ENCODE measurements around the gene ZBTB34. TPM values are rescaled to one million over a fixed set of nuclear protein-coding genes. Genes with fewer than 3 reads are reported as not detected.
A peak's percentile ranks its signal among the peaks of the same experiment; 100 is the strongest.

ZBTB34 gene
- total RNA-seq, 2 donors from 2014 or later, result 4.5 to 10.8 TPM

DNA sequence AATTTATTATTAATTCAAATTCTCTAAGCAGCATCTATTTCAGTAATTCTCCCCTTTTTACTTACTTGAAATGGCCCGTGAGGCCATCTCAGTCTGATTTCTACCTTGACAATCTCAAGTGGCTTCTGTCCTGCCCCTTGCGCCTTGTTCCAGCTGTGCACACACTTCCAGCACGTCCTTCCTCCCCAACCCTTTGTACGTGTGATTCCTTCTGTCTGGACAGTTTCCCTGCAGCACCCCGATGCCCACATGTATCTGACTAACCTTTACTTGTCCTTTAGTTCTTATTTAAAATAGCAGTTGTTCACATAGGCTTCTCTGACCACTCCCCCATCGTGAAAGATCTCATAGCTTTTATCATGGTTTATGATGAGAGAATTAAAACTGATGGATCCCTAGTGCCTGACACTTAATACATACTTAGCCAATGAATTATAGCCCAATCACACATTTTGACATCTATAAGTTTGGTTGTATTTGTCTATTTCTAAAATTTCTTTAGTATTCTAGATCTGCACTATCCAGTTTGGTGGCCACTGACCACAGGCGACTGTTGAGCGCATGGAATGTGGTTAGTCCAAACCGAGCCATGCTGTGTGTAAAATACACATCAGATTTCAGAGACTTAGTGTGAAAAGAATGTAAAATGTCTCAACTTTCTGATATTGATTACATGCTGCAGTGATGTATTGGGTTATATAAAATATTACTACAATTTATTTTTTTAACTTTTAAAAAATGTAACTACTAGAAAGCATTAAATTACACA is 14.3 kb downstream of the ZBTB34 start:
- Histone ChIP-seq H3K27me3 (replicated peaks; ENCODE audit: insufficient read depth) (no peaks in the 10 kb centered on the region), H3K27ac (no peak overlapping the region), H3K9me3 (no peaks in the 10 kb centered on the region), H3K36me3 (no peaks in the 10 kb centered on the region), H3K4me1 (replicated peaks) (no peaks in the 10 kb centered on the region), H3K4me3 (no peak overlapping the region)
- TF ChIP-seq, protein P1, sequence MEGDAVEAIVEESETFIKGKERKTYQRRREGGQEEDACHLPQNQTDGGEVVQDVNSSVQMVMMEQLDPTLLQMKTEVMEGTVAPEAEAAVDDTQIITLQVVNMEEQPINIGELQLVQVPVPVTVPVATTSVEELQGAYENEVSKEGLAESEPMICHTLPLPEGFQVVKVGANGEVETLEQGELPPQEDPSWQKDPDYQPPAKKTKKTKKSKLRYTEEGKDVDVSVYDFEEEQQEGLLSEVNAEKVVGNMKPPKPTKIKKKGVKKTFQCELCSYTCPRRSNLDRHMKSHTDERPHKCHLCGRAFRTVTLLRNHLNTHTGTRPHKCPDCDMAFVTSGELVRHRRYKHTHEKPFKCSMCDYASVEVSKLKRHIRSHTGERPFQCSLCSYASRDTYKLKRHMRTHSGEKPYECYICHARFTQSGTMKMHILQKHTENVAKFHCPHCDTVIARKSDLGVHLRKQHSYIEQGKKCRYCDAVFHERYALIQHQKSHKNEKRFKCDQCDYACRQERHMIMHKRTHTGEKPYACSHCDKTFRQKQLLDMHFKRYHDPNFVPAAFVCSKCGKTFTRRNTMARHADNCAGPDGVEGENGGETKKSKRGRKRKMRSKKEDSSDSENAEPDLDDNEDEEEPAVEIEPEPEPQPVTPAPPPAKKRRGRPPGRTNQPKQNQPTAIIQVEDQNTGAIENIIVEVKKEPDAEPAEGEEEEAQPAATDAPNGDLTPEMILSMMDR (IDR thresholded peaks at IDR 0.05), result no peak
- TF ChIP-seq POLR2AphosphoS5 (IDR thresholded peaks at IDR 0.05) (no peak), POLR2A (IDR thresholded peaks at IDR 0.05) (no peak)
- DNase-seq (ENCODE audit: low spot score), result no peak
- WGBS, result 73% methylated on average over 9 of the region's 9 CpGs
- intact Hi-C loops (cut with DNase I), result no loop called here

DNA sequence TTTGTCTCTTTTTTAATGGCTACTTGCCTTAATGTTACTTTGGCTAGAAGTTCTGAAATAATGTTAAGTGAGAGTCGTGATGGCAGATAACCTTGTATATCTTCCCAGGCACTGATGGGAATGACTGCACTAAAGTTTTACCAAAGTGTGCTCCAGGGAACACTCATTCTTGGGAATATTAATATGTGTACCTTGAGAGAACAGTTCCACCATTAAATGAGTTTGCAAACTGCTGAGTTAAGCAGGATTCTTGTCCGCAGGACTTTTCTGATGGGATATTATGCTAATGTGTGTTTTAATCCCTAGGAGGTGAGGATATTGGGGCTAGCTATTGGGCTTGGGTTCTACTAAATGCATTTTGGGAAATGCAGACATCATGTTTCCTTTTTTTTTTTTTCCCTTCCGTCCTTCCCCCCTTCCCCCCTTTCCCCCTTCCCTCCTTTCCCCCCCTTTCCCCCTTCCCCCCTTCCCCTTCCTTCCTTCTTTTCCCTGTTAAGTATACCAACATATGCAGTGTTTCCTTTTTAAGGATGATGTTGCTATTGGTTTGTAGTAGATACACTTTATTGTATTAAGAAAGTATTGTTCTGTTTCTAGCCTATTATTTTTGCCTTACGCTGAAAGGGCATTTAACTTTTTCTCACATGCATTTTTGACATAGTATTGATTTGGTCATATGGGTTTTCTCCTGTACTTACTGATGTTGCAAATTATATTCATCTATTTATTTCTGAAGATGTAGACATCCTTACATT is 15.5 kb downstream of the ZBTB34 start:
- H3K9me3 ChIP-seq, result no peaks in the 10 kb centered on the region
- no peaks in the 10 kb centered on the region for H3K4me1 ChIP-seq (replicated peaks)
- no peaks in the 10 kb centered on the region for H3K27me3 ChIP-seq (replicated peaks; ENCODE audit: insufficient read depth)
- H3K36me3 ChIP-seq, result no peaks in the 10 kb centered on the region
- WGBS, result 66% methylated on average over 4 of the region's 4 CpGs
- no peak overlapping the region for H3K4me3 ChIP-seq
- H3K27ac ChIP-seq, result no peak overlapping the region
- peak; percentile 38 for TF ChIP-seq POLR2AphosphoS5 (IDR thresholded peaks at IDR 0.05)
- TF ChIP-seq, protein P1 (IDR thresholded peaks at IDR 0.05), result no peak
- intact Hi-C loops (cut with DNase I), result no loop called here
- DNase-seq (ENCODE audit: low spot score), result no peak

DNA sequence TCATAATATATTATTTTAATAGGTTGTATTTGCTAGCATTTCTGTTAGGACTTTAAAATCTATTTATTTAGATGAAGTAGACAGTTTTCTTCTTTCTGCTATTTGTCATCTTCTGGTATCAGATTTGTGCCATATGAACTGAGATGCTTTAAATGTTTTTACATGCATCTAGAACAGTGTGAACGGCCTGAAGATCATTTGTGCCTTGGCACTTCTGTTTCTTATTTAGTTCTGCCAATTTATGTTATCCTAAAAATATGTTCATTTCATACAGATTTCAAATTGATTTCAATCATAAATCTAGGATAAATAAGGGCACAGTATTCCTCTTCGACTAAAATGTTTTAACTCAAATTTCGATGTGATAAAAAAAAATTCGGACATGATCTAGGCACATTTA is 16.1 kb downstream of the ZBTB34 start:
- Histone ChIP-seq H3K27ac (no peak overlapping the region), H3K4me1 (replicated peaks) (no peaks in the 10 kb centered on the region), H3K4me3 (no peak overlapping the region), H3K27me3 (replicated peaks; ENCODE audit: insufficient read depth) (no peaks in the 10 kb centered on the region), H3K9me3 (no peaks in the 10 kb centered on the region), H3K36me3 (no peaks in the 10 kb centered on the region)
- no peak for DNase-seq (ENCODE audit: low spot score)
- TF ChIP-seq POLR2A (IDR thresholded peaks at IDR 0.05), result no peak
- TF ChIP-seq, protein P1 (IDR thresholded peaks at IDR 0.05), result no peak
- TF ChIP-seq POLR2AphosphoS5 (IDR thresholded peaks at IDR 0.05), result no peak
- intact Hi-C loops (cut with DNase I), result no loop called here
- WGBS, result 74% methylated on average over 4 of the region's 4 CpGs

DNA sequence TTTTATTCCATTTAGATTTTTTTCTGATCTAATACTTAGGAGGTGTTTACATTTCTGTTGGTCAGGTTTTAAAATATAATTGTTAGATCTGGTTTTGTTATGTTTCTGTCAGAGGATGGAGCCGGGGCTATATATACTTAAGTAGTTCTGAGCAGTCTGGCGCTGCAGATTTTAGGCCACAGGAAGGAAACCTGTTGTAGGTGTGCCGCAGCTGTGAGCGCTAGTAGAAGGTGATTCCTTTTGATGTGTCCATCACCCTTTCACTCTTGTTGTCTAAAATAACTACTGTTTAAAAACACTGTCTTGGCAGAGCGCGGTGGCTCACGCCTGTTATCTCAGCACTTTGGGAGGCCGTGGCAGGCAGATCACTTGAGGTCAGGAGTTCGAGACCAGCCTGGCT is 17.0 kb downstream of the ZBTB34 start:
- H3K9me3 ChIP-seq, result no peaks in the 10 kb centered on the region
- no peak for DNase-seq (ENCODE audit: low spot score)
- WGBS, result 80% methylated on average over 9 of the region's 9 CpGs
- TF ChIP-seq POLR2A (IDR thresholded peaks at IDR 0.05) (no peak), POLR2AphosphoS5 (IDR thresholded peaks at IDR 0.05) (no peak)
- TF ChIP-seq, protein P1 (IDR thresholded peaks at IDR 0.05), result no peak
- H3K27me3 ChIP-seq (replicated peaks; ENCODE audit: insufficient read depth), result no peaks in the 10 kb centered on the region
- H3K27ac ChIP-seq, result no peak overlapping the region
- no peaks in the 10 kb centered on the region for H3K36me3 ChIP-seq
- H3K4me1 ChIP-seq (replicated peaks), result no peaks in the 10 kb centered on the region
- no peak overlapping the region for H3K4me3 ChIP-seq
- intact Hi-C loops (cut with DNase I), result no loop called here

All from prostate gland (tissue), 2 donors.